ENCODE data around the gene FAM53A.

Gene FAM53A

DNA sequence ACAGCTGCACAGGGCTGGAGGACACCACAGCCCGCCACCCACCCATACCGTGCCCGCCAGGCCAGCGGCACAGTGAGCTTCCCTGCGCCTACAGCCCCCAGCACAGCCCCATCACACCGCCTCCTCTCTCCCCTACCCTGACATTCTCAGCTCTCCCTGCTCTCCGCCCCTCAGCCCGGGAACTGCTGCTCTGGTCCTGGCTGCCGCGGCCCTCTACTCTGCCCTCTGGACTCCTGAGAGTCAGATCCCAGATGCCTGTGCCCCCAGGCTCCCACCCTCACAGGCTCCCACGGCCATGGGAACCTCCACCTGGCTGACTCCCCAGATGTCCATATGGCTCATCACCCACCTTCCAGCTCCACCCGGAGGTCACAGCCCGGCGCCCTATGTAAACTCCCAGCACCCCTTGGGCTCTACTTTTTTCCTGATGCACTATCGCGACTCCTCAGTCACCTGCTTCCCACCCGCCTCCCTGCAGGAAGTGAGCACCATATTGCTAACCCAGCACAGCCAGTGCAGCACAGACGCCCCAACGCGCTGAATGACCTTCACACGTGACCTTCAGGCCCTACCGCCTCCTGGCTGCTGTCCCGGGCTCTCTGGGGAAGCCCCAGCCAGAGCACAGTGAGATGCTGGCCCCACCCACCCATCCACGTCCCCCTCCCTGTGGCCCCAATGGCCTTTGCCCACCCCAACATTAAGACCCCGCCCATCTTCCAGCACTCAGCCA lies 23.0 kb downstream of the FAM53A start:
- no peak overlapping the region for H3K9ac ChIP-seq (ENCODE audit: low read length in 5 of 5)
- peaks cover 0 to 13% (median 0%) of the 10 kb centered on the region in 5 donors for H3K36me3 ChIP-seq (ENCODE audit: control insufficient read depth in 5 of 5, insufficient read depth in 5 of 5, low read length in 5 of 5)
- no peak overlapping the region for H3K4me3 ChIP-seq (ENCODE audit: low read depth in 1 of 5, low read length in 5 of 5)
- no peaks in the 10 kb centered on the region for H3K4me1 ChIP-seq (ENCODE audit: control insufficient read depth in 5 of 5, insufficient read depth in 5 of 5, low read length in 5 of 5)
- no peaks in the 10 kb centered on the region for H3K27me3 ChIP-seq (ENCODE audit: control insufficient read depth in 5 of 5, insufficient read depth in 4 of 5, low read length in 5 of 5)
- H3K27ac ChIP-seq (ENCODE audit: low read depth, low read length), result no peak overlapping the region
- no peaks in the 10 kb centered on the region for H3K9me3 ChIP-seq (ENCODE audit: control insufficient read depth in 5 of 5, low read length in 5 of 5)

DNA sequence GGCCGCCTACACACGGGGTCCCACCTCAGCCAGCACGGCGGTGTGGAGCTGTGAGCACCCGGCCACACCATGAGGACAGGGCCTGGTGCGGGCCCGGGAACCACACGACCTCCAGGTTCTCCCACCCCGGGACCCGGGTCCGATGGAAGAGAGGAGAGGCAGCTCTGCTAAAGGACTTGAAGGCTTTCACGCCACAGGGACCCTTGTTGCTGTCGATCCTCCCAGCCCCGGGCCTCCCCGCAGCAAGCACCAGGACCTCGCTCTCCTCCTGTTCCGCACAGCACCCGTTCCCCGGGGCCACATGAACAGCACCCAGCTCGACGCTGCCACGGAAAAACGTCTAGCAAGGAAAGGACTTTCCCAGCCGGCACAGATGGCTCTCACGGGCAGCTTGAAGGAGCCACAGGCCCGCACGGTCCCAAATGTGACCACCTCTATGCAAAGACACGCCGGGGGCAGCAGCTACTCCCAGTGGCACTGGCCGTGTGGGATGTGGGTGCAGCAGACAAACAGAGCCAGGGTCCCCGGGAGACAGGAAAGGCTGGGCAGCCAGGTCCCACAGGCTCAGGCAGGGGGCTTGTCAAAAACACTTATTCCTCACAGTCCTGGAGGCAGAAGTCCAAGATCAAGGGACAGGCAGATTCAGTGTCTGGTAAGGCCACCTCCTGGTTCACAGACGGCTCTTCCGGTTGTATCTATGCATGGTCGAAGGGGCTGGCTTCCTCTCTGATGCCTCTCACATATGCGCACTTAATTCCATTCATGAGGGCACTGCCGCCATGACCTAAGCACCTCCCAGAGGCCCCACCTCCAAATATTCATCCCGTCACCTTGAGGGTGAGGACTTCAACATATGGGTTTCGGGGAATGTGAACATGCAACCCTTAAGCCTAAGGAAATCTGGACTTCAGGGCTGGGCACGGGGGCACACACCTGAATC lies 24.7 kb downstream of the FAM53A start:
- no peak overlapping the region for H3K9ac ChIP-seq (ENCODE audit: low read length in 5 of 5)
- no peaks in the 10 kb centered on the region for H3K9me3 ChIP-seq (ENCODE audit: control insufficient read depth in 5 of 5, low read length in 5 of 5)
- peaks cover 0 to 20% (median 6%) of the 10 kb centered on the region in 5 donors for H3K36me3 ChIP-seq (ENCODE audit: control insufficient read depth in 5 of 5, insufficient read depth in 5 of 5, low read length in 5 of 5)
- no peak overlapping the region for H3K27ac ChIP-seq (ENCODE audit: low read depth, low read length)
- H3K4me3 ChIP-seq (ENCODE audit: low read depth in 1 of 5, low read length in 5 of 5), result no peak overlapping the region
- no peaks in the 10 kb centered on the region for H3K27me3 ChIP-seq (ENCODE audit: control insufficient read depth in 5 of 5, insufficient read depth in 4 of 5, low read length in 5 of 5)
- H3K4me1 ChIP-seq (ENCODE audit: control insufficient read depth in 5 of 5, insufficient read depth in 5 of 5, low read length in 5 of 5), result no peaks in the 10 kb centered on the region

DNA sequence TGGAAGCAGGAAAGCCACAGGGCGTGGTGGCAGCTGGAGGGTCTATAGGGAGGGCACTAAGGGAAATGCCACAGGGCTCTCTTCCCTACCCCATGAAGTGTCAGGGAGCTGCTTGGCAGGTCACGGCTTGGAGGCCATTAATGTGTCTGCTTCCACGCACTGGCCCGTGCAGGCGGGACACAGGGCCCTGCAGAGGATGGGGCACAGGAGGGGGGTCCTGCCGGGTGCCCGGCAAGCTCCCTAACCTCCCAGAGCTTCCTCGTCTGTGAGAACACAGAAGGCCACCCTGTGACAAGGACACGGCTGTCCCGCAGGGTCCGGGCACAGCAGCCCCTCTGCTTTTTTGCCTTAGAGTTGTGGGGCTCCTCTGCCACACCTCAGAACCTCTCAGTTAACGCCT lies 25.5 kb downstream of the FAM53A start:
- Histone ChIP-seq H3K27ac (ENCODE audit: low read depth, low read length) (no peak overlapping the region), H3K36me3 (ENCODE audit: control insufficient read depth in 5 of 5, insufficient read depth in 5 of 5, low read length in 5 of 5) (peaks cover 0 to 20% (median 6%) of the 10 kb centered on the region in 5 donors), H3K4me1 (ENCODE audit: control insufficient read depth in 5 of 5, insufficient read depth in 5 of 5, low read length in 5 of 5) (no peaks in the 10 kb centered on the region), H3K27me3 (ENCODE audit: control insufficient read depth in 5 of 5, insufficient read depth in 4 of 5, low read length in 5 of 5) (no peaks in the 10 kb centered on the region), H3K9me3 (ENCODE audit: control insufficient read depth in 5 of 5, low read length in 5 of 5) (no peaks in the 10 kb centered on the region), H3K9ac (ENCODE audit: low read length in 5 of 5) (no peak overlapping the region), H3K4me3 (ENCODE audit: low read depth in 1 of 5, low read length in 5 of 5) (no peak overlapping the region)

GRCh38 chr4:1658146-1658545 lies 26.0 kb downstream of the FAM53A start:
- Histone ChIP-seq H3K36me3 (ENCODE audit: control insufficient read depth in 5 of 5, insufficient read depth in 5 of 5, low read length in 5 of 5) (peaks cover 0 to 20% (median 6%) of the 10 kb centered on the region in 5 donors), H3K4me3 (ENCODE audit: low read depth in 1 of 5, low read length in 5 of 5) (no peak overlapping the region), H3K27ac (ENCODE audit: low read depth, low read length) (no peak overlapping the region), H3K9me3 (ENCODE audit: control insufficient read depth in 5 of 5, low read length in 5 of 5) (no peaks in the 10 kb centered on the region), H3K9ac (ENCODE audit: low read length in 5 of 5) (no peak overlapping the region), H3K4me1 (ENCODE audit: control insufficient read depth in 5 of 5, insufficient read depth in 5 of 5, low read length in 5 of 5) (no peaks in the 10 kb centered on the region), H3K27me3 (ENCODE audit: control insufficient read depth in 5 of 5, insufficient read depth in 4 of 5, low read length in 5 of 5) (no peaks in the 10 kb centered on the region)

DNA sequence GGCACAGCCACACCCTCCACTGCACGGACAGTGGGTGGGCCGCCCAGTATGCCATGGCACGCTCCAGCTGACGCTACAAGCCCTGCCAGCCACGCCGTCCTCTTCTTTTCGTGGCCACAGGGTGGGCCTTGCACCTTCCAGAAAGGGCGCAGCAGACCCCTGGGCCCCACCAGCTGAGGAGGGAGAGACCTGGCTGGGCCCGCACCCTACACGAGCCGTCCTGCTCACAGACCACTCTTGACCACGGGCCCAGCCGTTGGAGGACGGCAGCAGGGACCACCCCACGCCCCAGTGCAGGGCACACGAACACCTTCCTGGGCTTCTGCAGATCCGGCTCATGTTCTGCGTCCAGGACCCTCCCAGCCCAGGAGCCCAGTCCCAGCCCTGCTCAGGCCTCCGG lies 27.1 kb downstream of the FAM53A start:
- Histone ChIP-seq H3K36me3 (ENCODE audit: control insufficient read depth in 5 of 5, insufficient read depth in 5 of 5, low read length in 5 of 5) (peaks cover 0 to 20% (median 6%) of the 10 kb centered on the region in 5 donors), H3K9ac (ENCODE audit: low read length in 5 of 5) (no peak overlapping the region), H3K27me3 (ENCODE audit: control insufficient read depth in 5 of 5, insufficient read depth in 4 of 5, low read length in 5 of 5) (no peaks in the 10 kb centered on the region), H3K4me3 (ENCODE audit: low read depth in 1 of 5, low read length in 5 of 5) (no peak overlapping the region), H3K27ac (ENCODE audit: low read depth, low read length) (no peak overlapping the region), H3K9me3 (ENCODE audit: control insufficient read depth in 5 of 5, low read length in 5 of 5) (no peaks in the 10 kb centered on the region), H3K4me1 (ENCODE audit: control insufficient read depth in 5 of 5, insufficient read depth in 5 of 5, low read length in 5 of 5) (no peaks in the 10 kb centered on the region)

DNA sequence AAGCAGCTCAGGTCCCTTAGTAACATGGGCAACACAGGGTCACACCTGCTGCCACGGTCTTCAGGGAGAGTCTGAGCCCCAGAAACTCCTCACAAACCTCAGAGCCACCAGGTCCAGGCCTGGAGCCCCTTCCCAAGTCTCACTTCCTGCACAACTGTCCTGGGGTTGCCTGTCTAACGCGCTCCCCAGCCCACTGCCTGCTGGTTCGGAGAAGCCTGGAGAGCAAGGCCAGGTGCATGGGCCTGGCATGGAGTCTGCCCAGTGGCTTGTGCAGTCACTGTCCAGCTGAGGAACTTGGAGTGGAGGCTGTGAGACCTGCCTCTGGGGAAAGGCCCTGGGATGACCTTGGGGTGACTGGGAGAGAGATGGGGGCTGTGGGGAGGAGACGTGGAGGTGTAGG lies 28.0 kb downstream of the FAM53A start:
- Histone ChIP-seq H3K36me3 (ENCODE audit: control insufficient read depth in 5 of 5, insufficient read depth in 5 of 5, low read length in 5 of 5) (peaks cover 0 to 20% (median 6%) of the 10 kb centered on the region in 5 donors), H3K4me3 (ENCODE audit: low read depth in 1 of 5, low read length in 5 of 5) (no peak overlapping the region), H3K27ac (ENCODE audit: low read depth, low read length) (no peak overlapping the region), H3K9ac (ENCODE audit: low read length in 5 of 5) (no peak overlapping the region), H3K4me1 (ENCODE audit: control insufficient read depth in 5 of 5, insufficient read depth in 5 of 5, low read length in 5 of 5) (no peaks in the 10 kb centered on the region), H3K9me3 (ENCODE audit: control insufficient read depth in 5 of 5, low read length in 5 of 5) (no peaks in the 10 kb centered on the region), H3K27me3 (ENCODE audit: control insufficient read depth in 5 of 5, insufficient read depth in 4 of 5, low read length in 5 of 5) (no peaks in the 10 kb centered on the region)

- Histone ChIP-seq H3K4me1 (ENCODE audit: control insufficient read depth in 5 of 5, insufficient read depth in 5 of 5, low read length in 5 of 5) (no peaks in the 10 kb centered on the region), H3K9me3 (ENCODE audit: control insufficient read depth in 5 of 5, low read length in 5 of 5) (no peaks in the 10 kb centered on the region), H3K27me3 (ENCODE audit: control insufficient read depth in 5 of 5, insufficient read depth in 4 of 5, low read length in 5 of 5) (no peaks in the 10 kb centered on the region), H3K36me3 (ENCODE audit: control insufficient read depth in 5 of 5, insufficient read depth in 5 of 5, low read length in 5 of 5) (peaks cover 0 to 20% (median 6%) of the 10 kb centered on the region in 5 donors), H3K9ac (ENCODE audit: low read length in 5 of 5) (no peak overlapping the region), H3K27ac (ENCODE audit: low read depth, low read length) (no peak overlapping the region), H3K4me3 (ENCODE audit: low read depth in 1 of 5, low read length in 5 of 5) (no peak overlapping the region)
Measured at GRCh38 chr4:1655676-1656075, 28.4 kb downstream of the FAM53A start.

DNA sequence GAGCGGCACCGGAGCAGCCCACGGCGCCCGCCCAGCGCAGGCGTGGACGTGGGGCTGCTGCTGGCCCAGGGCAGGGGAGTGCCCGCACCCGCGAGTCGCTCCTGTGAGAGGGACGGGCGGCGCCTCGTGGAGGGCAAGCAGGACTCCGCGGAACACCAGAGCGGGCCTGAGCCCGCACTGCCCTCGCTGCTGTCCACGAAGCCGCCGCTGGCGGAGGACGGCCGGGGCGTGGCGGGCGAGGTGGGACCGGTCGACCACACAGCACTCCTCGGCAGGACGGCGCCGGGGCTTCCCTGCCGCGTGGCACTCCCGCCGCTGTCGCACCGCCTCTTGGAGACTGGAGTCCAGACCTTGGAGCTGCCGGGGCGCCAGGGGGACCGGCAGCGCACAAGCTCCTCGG lies 29.0 kb downstream of the FAM53A start:
- H3K27ac ChIP-seq (ENCODE audit: low read depth, low read length), result no peak overlapping the region
- no peaks in the 10 kb centered on the region for H3K9me3 ChIP-seq (ENCODE audit: control insufficient read depth in 5 of 5, low read length in 5 of 5)
- H3K36me3 ChIP-seq (ENCODE audit: control insufficient read depth in 5 of 5, insufficient read depth in 5 of 5, low read length in 5 of 5), result peaks cover 0 to 20% (median 8%) of the 10 kb centered on the region in 5 donors
- no peaks in the 10 kb centered on the region for H3K27me3 ChIP-seq (ENCODE audit: control insufficient read depth in 5 of 5, insufficient read depth in 4 of 5, low read length in 5 of 5)
- no peaks in the 10 kb centered on the region for H3K4me1 ChIP-seq (ENCODE audit: control insufficient read depth in 5 of 5, insufficient read depth in 5 of 5, low read length in 5 of 5)
- no peak overlapping the region for H3K4me3 ChIP-seq (ENCODE audit: low read depth in 1 of 5, low read length in 5 of 5)
- H3K9ac ChIP-seq (ENCODE audit: low read length in 5 of 5), result no peak overlapping the region

GRCh38 chr4:1654216-1654955 lies 29.7 kb downstream of the FAM53A start:
- H3K9me3 ChIP-seq (ENCODE audit: control insufficient read depth in 5 of 5, low read length in 5 of 5), result no peaks in the 10 kb centered on the region
- no peaks in the 10 kb centered on the region for H3K27me3 ChIP-seq (ENCODE audit: control insufficient read depth in 5 of 5, insufficient read depth in 4 of 5, low read length in 5 of 5)
- H3K27ac ChIP-seq (ENCODE audit: low read depth, low read length), result no peak overlapping the region
- H3K36me3 ChIP-seq (ENCODE audit: control insufficient read depth in 5 of 5, insufficient read depth in 5 of 5, low read length in 5 of 5), result peaks cover 0 to 20% (median 9%) of the 10 kb centered on the region in 5 donors
- no peak overlapping the region for H3K9ac ChIP-seq (ENCODE audit: low read length in 5 of 5)
- H3K4me1 ChIP-seq (ENCODE audit: control insufficient read depth in 5 of 5, insufficient read depth in 5 of 5, low read length in 5 of 5), result no peaks in the 10 kb centered on the region
- no peak overlapping the region for H3K4me3 ChIP-seq (ENCODE audit: low read depth in 1 of 5, low read length in 5 of 5)
